Ishikawa (cell line): Measurements from ENCODE around the gene CFTR.

ENCODE experiments used
- CEBPB ChIP-seq: IDR thresholded peaks from 2 replicates; pipeline ENCODE4 v1.6.1; 2012
- CREB1 ChIP-seq: IDR thresholded peaks from 2 replicates; pipeline ENCODE4 v1.6.1; 2012; ENCODE audit warnings: low read depth
- EGR1 ChIP-seq: IDR thresholded peaks from 2 replicates; pipeline ENCODE4 v1.6.1; 2012
- EP300 ChIP-seq: IDR thresholded peaks from 2 replicates; pipeline ENCODE4 v1.6.1; 2012; ENCODE audit warnings: borderline replicate concordance
- FOXM1 ChIP-seq: IDR thresholded peaks from 2 replicates; pipeline ENCODE4 v1.6.1; 2012; ENCODE audit warnings: low read depth, borderline replicate concordance
- MAX ChIP-seq: IDR thresholded peaks from 2 replicates; pipeline ENCODE4 v1.6.1; 2012
- NFIC ChIP-seq: IDR thresholded peaks from 2 replicates; pipeline ENCODE4 v1.6.1; 2012
- RAD21 ChIP-seq: IDR thresholded peaks from 2 replicates; pipeline ENCODE4 v1.6.1; 2012; ENCODE audit warnings: low read depth
- REST ChIP-seq: IDR thresholded peaks from 2 replicates; pipeline ENCODE4 v1.6.1; 2012; ENCODE audit warnings: low read depth, mild to moderate bottlenecking
- TAF1 ChIP-seq: IDR thresholded peaks from 2 replicates; pipeline ENCODE4 v1.6.1; 2012; ENCODE audit warnings: low read depth, mild to moderate bottlenecking
- TCF12 ChIP-seq: IDR thresholded peaks from 2 replicates; pipeline ENCODE4 v1.6.1; 2012; ENCODE audit warnings: low read depth
- TEAD4 ChIP-seq: IDR thresholded peaks from 2 replicates; pipeline ENCODE4 v1.6.1; 2012
- USF1 ChIP-seq: IDR thresholded peaks from 2 replicates; pipeline ENCODE4 v1.6.1; 2012
- YY1 ChIP-seq: IDR thresholded peaks from 2 replicates; pipeline ENCODE4 v1.6.1; 2012; ENCODE audit warnings: low read depth
- ZBTB7A ChIP-seq: IDR thresholded peaks from 2 replicates; pipeline ENCODE4 v1.6.1; 2012; ENCODE audit warnings: low read depth

The CFTR gene

DNA sequence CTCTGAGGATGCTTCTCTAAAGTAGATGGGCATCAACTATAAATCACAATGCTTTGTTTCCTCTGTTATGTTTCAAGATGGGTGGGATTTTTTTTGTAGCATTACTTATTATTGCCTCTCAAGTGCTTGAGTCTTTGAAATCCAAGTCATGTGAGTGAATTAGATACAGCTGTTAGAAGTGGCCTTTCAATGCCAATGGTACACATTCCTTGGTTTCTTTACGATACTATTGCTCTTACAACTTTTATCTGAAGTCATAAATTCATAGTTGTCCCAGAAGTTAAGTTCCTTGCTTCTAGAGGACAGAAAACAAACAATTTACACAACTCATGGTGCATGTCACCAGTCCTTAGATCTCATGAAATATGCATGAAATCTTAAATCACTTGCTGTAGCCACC lies 15.5 kb downstream of the CFTR start:
- no peak for TF ChIP-seq CREB1

GRCh38 chr7:117502331-117502730 lies 22.5 kb downstream of the CFTR start:
- TF ChIP-seq REST: no peak
- TF ChIP-seq EGR1: no peak
- no peak for TF ChIP-seq CEBPB
- TF ChIP-seq TCF12: no peak
- no peak for TF ChIP-seq ZBTB7A
- no peak for TF ChIP-seq NFIC
- no peak for TF ChIP-seq YY1
- TF ChIP-seq TEAD4: no peak
- TF ChIP-seq EP300: no peak
- TF ChIP-seq CREB1: no peak
- no peak for TF ChIP-seq USF1
- TF ChIP-seq TAF1: no peak
- TF ChIP-seq RAD21: no peak
- no peak for TF ChIP-seq MAX
- no peak for TF ChIP-seq FOXM1

DNA sequence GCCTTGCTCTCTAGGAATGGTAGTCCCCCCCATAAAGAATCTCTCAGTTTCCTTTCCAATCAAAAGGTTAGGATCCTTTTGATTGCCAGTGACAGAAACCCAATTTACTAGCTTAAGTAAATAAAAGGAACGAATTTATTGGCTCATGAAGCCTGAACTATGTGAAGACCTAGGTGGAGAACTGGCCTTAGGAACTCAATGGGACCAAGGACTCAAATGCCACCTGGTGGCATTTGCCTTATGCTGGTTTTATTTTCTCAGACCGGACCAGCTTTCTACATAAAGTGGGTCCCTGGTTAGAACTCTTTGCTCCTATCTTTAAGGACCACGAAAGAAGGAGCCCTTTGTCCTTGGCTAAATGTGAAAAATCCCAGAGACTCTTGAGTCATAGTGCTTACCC lies 25.4 kb downstream of the CFTR start:
- no peak for TF ChIP-seq TAF1
- TF ChIP-seq YY1: no peak
- TF ChIP-seq USF1: no peak
- TF ChIP-seq EP300: no peak
- no peak for TF ChIP-seq TCF12
- no peak for TF ChIP-seq NFIC
- no peak for TF ChIP-seq RAD21
- no peak for TF ChIP-seq CEBPB
- no peak for TF ChIP-seq EGR1
- TF ChIP-seq ZBTB7A: no peak

- TF ChIP-seq TEAD4: no peak
- no peak for TF ChIP-seq EGR1
- no peak for TF ChIP-seq CEBPB
- TF ChIP-seq CREB1: no peak
- no peak for TF ChIP-seq EP300
Observed at GRCh38 chr7:117508676-117509075, 28.9 kb downstream of the CFTR start.

GRCh38 chr7:117530390-117530789 lies 50.6 kb downstream of the CFTR start:
- TF ChIP-seq NFIC (no peak), TAF1 (no peak), TEAD4 (no peak)

DNA sequence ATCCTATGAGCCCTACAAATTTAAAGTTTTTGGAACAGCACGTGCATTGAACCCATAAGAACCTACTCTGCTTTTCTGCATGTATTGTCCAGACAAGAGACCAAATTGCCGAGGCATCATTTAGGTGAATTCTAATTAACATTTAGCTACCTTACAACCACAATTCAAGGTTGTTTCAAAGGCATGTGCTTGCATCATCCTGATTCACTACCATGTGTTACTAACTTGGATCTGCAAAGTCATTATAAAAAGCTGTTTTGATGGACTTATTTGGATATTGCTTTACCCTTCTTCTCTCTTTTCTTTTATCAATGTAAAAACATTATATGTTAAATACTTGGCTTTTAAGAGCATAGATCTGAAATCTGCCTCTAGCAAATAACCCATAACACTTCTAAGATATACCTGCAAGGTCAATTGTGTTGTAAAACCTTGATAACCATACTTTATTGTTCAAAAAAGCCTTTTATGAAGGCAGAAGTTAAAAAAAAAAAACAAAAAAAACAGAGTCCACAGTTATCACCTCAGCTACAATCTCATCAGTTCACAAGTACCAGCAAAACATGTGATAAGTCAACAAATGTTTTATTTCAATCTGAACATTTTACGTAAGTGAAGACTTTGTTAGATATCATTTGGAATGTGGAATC lies 51.9 kb downstream of the CFTR start:
- no peak for TF ChIP-seq YY1
- TF ChIP-seq REST: no peak
- no peak for TF ChIP-seq NFIC
- no peak for TF ChIP-seq TAF1
- TF ChIP-seq CREB1: no peak
- TF ChIP-seq FOXM1: no peak
- TF ChIP-seq MAX: no peak
- TF ChIP-seq TEAD4: no peak
- no peak for TF ChIP-seq EP300

DNA sequence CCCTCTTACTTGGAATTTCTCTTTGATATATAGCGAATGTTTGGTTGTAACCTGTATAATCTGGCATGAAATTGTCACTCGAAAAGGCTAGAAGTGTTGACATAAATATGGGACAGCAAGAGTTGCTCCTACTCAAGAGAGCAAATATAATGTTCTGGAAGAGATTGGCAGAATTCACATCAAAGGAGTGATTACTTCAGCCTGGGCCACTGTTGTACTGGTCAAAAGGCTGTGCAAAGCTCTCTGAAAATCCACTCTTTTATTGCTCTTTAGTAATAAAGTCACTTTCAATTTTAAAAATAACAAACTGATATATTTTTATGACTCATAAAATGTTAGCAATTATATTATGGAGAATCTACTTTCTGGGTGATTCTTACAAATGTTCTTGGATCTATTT lies 58.2 kb downstream of the CFTR start:
- no peak for TF ChIP-seq MAX
- TF ChIP-seq TAF1: no peak
- TF ChIP-seq EGR1: no peak
- no peak for TF ChIP-seq NFIC
- no peak for TF ChIP-seq ZBTB7A
- TF ChIP-seq TEAD4: no peak
- no peak for TF ChIP-seq EP300
- TF ChIP-seq CEBPB: no peak
- TF ChIP-seq USF1: no peak
- no peak for TF ChIP-seq RAD21
- TF ChIP-seq YY1: no peak
- TF ChIP-seq REST: no peak
- TF ChIP-seq TCF12: no peak
- no peak for TF ChIP-seq FOXM1
